ENCODE results near the gene THADA. TPM values are rescaled to one million over a fixed set of nuclear protein-coding genes. Genes with fewer than 3 reads are reported as not detected.

Gene THADA
- polyA plus RNA-seq, 3 donors: 7.3 to 11.2 (median 9.7) TPM

DNA sequence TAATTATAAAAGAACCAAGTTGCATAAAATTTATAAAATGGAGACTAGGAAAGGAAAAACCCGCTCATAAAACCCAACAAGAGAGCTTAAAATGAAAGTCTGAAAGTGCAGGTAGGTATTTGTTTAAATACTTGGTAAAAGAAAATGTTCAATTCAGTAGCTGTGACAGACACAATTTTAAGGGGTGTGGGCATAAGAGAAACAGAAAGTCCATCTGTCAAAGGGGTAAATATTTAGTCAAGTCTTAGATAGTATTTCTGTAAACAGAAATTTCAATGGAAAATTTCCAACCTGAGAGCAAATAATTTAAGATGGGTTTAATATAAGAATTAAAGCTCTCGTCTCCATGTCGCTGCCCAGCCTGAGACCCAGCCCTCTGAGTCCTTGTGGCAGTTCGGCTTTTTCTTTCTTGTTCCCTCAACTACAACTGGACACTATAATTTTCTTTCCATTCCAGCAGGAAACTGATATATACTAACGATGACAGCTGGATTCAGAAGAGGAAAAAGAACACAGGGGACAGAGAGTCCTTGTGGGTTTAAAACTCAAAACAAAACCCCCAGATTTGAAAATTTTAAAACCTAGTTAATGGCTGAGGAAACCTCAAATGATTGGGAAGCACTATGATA lies 281.4 kb downstream of the THADA start:
- WGBS (ENCODE audit: insufficient coverage): 92% methylated on average over 2 of the region's 5 CpGs
- Histone ChIP-seq H3K4me3 (replicated peaks in 1 of 3; ENCODE audit: low read depth in 2 of 3, low read length in 3 of 3) (no peak overlapping the region), H3K36me3 (replicated peaks in 1 of 2; ENCODE audit: control insufficient read depth in 1 of 2, insufficient read depth in 2 of 2, low read length in 2 of 2) (peaks cover 3 to 9% of the 10 kb centered on the region in 2 donors), H3K27ac (ENCODE audit: low read depth in 1 of 2, low read length in 2 of 2) (no peak overlapping the region), H3K9ac (ENCODE audit: insufficient read depth, low read length, poor library complexity, severe bottlenecking) (no peak overlapping the region), H3K4me2 (replicated peaks; ENCODE audit: extremely low read depth, low read length, poor library complexity, severe bottlenecking) (no peak overlapping the region), H3K79me2 (ENCODE audit: insufficient read depth, low read length) (no peaks in the 10 kb centered on the region), H2AFZ (ENCODE audit: insufficient read depth, low read depth, low read length, poor library complexity, severe bottlenecking) (no peak overlapping the region), H3K27me3 (ENCODE audit: control insufficient read depth in 2 of 2, insufficient read depth in 2 of 2, low read length in 2 of 2) (no peaks in the 10 kb centered on the region), H3K4me1 (ENCODE audit: control insufficient read depth in 1 of 2, insufficient read depth in 2 of 2, low read length in 2 of 2) (peaks cover 31 to 49% of the 10 kb centered on the region in 2 donors), H4K20me1 (ENCODE audit: insufficient read depth, low read length) (no peaks in the 10 kb centered on the region), H3K9me3 (replicated peaks in 1 of 2; ENCODE audit: control insufficient read depth in 1 of 2, insufficient read depth in 1 of 2, low read length in 2 of 2) (no peaks in the 10 kb centered on the region)
- Mint-ChIP-seq H3K4me1 (peaks cover 46% of the 10 kb centered on the region), H3K36me3 (peaks cover 5 to 17% of the 10 kb centered on the region in 2 donors), H3K4me3 (no peak overlapping the region), H3K27me3 (ENCODE audit: low read depth in 3 of 3) (peaks cover 0 to 3% (median 0%) of the 10 kb centered on the region in 3 donors), H3K27ac (no peak overlapping the region), H3K9me3 (peaks cover 0 to under 1% (median 0%) of the 10 kb centered on the region in 7 donors)
- no peak for DNase-seq
- intact Hi-C loops (cut with micrococcal nuclease): no loop called here
- TF ChIP-seq, protein P1, sequence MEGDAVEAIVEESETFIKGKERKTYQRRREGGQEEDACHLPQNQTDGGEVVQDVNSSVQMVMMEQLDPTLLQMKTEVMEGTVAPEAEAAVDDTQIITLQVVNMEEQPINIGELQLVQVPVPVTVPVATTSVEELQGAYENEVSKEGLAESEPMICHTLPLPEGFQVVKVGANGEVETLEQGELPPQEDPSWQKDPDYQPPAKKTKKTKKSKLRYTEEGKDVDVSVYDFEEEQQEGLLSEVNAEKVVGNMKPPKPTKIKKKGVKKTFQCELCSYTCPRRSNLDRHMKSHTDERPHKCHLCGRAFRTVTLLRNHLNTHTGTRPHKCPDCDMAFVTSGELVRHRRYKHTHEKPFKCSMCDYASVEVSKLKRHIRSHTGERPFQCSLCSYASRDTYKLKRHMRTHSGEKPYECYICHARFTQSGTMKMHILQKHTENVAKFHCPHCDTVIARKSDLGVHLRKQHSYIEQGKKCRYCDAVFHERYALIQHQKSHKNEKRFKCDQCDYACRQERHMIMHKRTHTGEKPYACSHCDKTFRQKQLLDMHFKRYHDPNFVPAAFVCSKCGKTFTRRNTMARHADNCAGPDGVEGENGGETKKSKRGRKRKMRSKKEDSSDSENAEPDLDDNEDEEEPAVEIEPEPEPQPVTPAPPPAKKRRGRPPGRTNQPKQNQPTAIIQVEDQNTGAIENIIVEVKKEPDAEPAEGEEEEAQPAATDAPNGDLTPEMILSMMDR (IDR thresholded peaks at IDR 0.05): no peak

DNA sequence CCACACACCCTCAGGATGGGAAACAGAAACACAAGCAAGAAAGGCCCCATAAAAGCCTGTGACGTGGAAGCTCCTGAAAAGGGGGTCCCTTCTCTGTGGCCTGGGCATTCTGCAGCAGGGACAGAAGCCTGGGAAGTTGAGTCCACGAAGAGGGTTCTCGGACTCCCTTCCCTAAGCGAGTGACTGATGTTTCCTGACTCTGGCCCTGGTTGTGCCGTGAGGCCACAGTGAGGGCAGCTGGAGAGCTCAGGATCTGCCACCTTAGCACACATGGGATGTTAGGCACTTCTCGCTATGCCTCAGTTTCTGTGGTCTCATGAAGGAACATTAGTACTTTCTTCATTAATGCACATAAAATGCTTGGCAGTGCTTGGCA lies 282.2 kb downstream of the THADA start:
- no peak for DNase-seq
- Mint-ChIP-seq H3K9me3 (peaks cover 0 to 3% (median 0%) of the 10 kb centered on the region in 7 donors), H3K4me3 (no peak overlapping the region), H3K36me3 (peaks cover 4 to 15% of the 10 kb centered on the region in 2 donors), H3K4me1 (peaks cover 48% of the 10 kb centered on the region), H3K27me3 (ENCODE audit: low read depth in 3 of 3) (peaks cover 0 to 3% (median 0%) of the 10 kb centered on the region in 3 donors), H3K27ac (peak overlapping the region in 4 of 7 donors; percentile 18 to 61 (median 30))
- Histone ChIP-seq H3K4me3 (replicated peaks in 1 of 3; ENCODE audit: low read depth in 2 of 3, low read length in 3 of 3) (no peak overlapping the region), H3K9ac (ENCODE audit: insufficient read depth, low read length, poor library complexity, severe bottlenecking) (peak overlapping the region; percentile 20), H3K36me3 (replicated peaks in 1 of 2; ENCODE audit: control insufficient read depth in 1 of 2, insufficient read depth in 2 of 2, low read length in 2 of 2) (peaks cover 0 to under 1% of the 10 kb centered on the region in 2 donors), H4K20me1 (ENCODE audit: insufficient read depth, low read length) (no peaks in the 10 kb centered on the region), H3K27me3 (ENCODE audit: control insufficient read depth in 2 of 2, insufficient read depth in 2 of 2, low read length in 2 of 2) (no peaks in the 10 kb centered on the region), H3K4me2 (replicated peaks; ENCODE audit: extremely low read depth, low read length, poor library complexity, severe bottlenecking) (no peak overlapping the region), H2AFZ (ENCODE audit: insufficient read depth, low read depth, low read length, poor library complexity, severe bottlenecking) (peak overlapping the region; percentile 48), H3K79me2 (ENCODE audit: insufficient read depth, low read length) (no peaks in the 10 kb centered on the region), H3K9me3 (replicated peaks in 1 of 2; ENCODE audit: control insufficient read depth in 1 of 2, insufficient read depth in 1 of 2, low read length in 2 of 2) (no peaks in the 10 kb centered on the region), H3K27ac (ENCODE audit: low read depth in 1 of 2, low read length in 2 of 2) (peak overlapping the region; percentile 19 to 63), H3K4me1 (ENCODE audit: control insufficient read depth in 1 of 2, insufficient read depth in 2 of 2, low read length in 2 of 2) (peaks cover 31 to 49% of the 10 kb centered on the region in 2 donors)
- WGBS (ENCODE audit: insufficient coverage): 75% methylated on average over 5 of the region's 6 CpGs
- TF ChIP-seq, protein P1 (IDR thresholded peaks at IDR 0.05): no peak
- intact Hi-C loops (cut with micrococcal nuclease): no loop called here

Measured in CD14-positive monocyte (primary cell).